K562 (cell line): ENCODE measurements around the gene POLRMT. TPM values are rescaled to one million over a fixed set of nuclear protein-coding genes. Genes with fewer than 3 reads are reported as not detected.
A peak's percentile ranks its signal among the peaks of the same experiment; 100 is the strongest.

Experiments
- EGR1 ChIP-seq: fragments of 450-650 bp; conservative IDR thresholded peaks from 2 replicates; pipeline ENCODE4 v1.6.1; 2017; ENCODE audit warnings: mild to moderate bottlenecking
- FOXP1 ChIP-seq: sonication (generic); formaldehyde crosslinking; IDR thresholded peaks from 2 replicates; pipeline ENCODE4 v1.8.0; 2022; ENCODE audit warnings: mild to moderate bottlenecking, missing genetic modification reagents
- IRF2 ChIP-seq: sonication (generic); formaldehyde crosslinking; IDR thresholded peaks from 2 replicates; pipeline ENCODE4 v1.8.1; 2022; ENCODE audit warnings: mild to moderate bottlenecking, missing genetic modification reagents
- RFX1 ChIP-seq: fragments of 450-650 bp; IDR thresholded peaks from 2 replicates; pipeline ENCODE4 v1.6.1; 2016; ENCODE audit warnings: mild to moderate bottlenecking, moderate library complexity
- ZNF217 ChIP-seq: sonication (generic); formaldehyde crosslinking; IDR thresholded peaks from 2 replicates; pipeline ENCODE4 v1.8.0; 2022; ENCODE audit warnings: mild to moderate bottlenecking, missing genetic modification reagents
- polyA plus RNA-seq, 8 experiments: library from polyadenylated mRNA; depleted of rRNA in 4 of 8; stranded (reverse) in 5 of 8; unstranded in 3 of 8; fragments of >200 nt; fragmentation: Nextera tagmentation in 2 of 8; fragmentation: Illumina TruSeq in 1 of 8; extraction: Ambion mirVana in 2 of 8; extraction: Trizol in 1 of 8; gene quantifications; 2 replicates each; pipeline versions ENCODE4 v1.2.1 to v1.2.3, GENCODE V29; 2011 to 2014; ENCODE audit warnings: inconsistent platforms in 1 of 8, missing spikeins in 1 of 8
- total RNA-seq, 7 experiments: library from RNA; depleted of rRNA in 6 of 7; stranded (reverse); fragments of >200 nt in 6 of 7; fragmentation: Illumina TruSeq in 2 of 7; extraction: Trizol in 2 of 7; gene quantifications; 2 replicates each; pipeline versions ENCODE4 v1.2.1 to v1.2.3, GENCODE V29; 2011 to 2021; ENCODE audit warnings: low replicate concordance in 1 of 7
- TF ChIP-seq, protein P1 (sequence below), 3 experiments: fragments of 200-800 bp in 1 of 3; fragments of 250-450 bp in 1 of 3; fragments of 450-650 bp in 1 of 3; sonication (Bioruptor Pico) in 1 of 3; sonication (Bioruptor generic) in 1 of 3; formaldehyde crosslinking in 1 of 3; IDR thresholded peaks; 2 replicates each; pipeline versions ENCODE4 v1.6.1 to v1.8.0; 2016 to 2022; ENCODE audit warnings: mild to moderate bottlenecking in 2 of 3, missing genetic modification characterization in 2 of 3, missing compliant biosample characterization in 1 of 3, moderate library complexity in 1 of 3
- TF ChIP-seq, protein P2 (sequence below), 2 experiments: fragments of 450-650 bp; formaldehyde crosslinking in 1 of 2; IDR thresholded peaks; 2 replicates each; pipeline versions ENCODE4 v1.4.0 to v1.6.1; 2014 to 2020; ENCODE audit warnings: mild to moderate bottlenecking in 2 of 2, borderline replicate concordance in 1 of 2, low read depth in 1 of 2
- TF ChIP-seq, protein P3 (sequence below): fragments of 250-450 bp; sonication (Bioruptor Pico); IDR thresholded peaks from 2 replicates; pipeline ENCODE4 v1.5.0; 2020; ENCODE audit warnings: mild to moderate bottlenecking
- TF ChIP-seq, protein P4 (sequence below): fragments of 450-650 bp; formaldehyde crosslinking; IDR thresholded peaks from 2 replicates; pipeline ENCODE4 v1.4.0; 2020; ENCODE audit warnings: mild to moderate bottlenecking, moderate library complexity

Gene POLRMT
- total and polyA plus RNA-seq, 9 of the 15 experiments (the other 6 are each of a cell fraction or from before 2014, with no cell fraction given): 30.3 to 144 (median 68.0) TPM

DNA sequence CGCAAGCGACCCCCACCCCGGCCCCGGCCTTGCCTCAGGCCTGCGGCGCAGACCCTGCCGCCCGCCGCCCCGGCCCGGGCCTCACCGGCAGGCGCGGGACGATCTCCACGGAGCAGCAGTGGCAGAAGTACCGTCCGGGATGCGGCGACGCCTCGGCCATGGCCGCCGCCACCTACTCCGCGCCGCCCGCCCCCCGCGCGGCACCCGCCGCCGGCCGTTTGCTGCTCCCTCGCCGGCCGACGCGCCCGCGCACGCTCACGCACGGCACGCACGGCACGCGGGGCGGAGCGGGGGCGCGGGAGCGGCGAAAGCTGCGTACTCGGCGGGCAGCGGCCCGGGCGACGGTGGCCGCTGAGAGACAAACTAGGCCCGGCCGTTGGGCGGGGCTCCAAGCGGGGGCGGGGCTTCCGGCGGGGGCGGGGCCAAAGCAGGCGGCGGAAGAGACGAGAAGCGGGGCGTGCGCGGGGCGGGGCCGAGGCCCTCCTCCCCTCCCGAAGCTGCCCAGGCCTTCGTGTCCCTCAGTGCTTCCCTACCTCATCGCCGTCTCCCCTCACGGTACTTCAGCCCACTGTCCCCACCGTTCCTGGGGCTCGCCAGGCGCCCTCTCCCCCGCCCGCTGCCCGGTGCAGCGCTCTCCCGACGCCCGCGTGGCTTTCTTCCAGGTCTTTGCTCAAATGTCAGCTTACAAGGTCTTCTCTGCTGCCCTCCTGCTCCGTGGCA is 29.8 kb upstream of the POLRMT start, which contains the start of gene RNF126 (continued):
- TF ChIP-seq, protein P1, sequence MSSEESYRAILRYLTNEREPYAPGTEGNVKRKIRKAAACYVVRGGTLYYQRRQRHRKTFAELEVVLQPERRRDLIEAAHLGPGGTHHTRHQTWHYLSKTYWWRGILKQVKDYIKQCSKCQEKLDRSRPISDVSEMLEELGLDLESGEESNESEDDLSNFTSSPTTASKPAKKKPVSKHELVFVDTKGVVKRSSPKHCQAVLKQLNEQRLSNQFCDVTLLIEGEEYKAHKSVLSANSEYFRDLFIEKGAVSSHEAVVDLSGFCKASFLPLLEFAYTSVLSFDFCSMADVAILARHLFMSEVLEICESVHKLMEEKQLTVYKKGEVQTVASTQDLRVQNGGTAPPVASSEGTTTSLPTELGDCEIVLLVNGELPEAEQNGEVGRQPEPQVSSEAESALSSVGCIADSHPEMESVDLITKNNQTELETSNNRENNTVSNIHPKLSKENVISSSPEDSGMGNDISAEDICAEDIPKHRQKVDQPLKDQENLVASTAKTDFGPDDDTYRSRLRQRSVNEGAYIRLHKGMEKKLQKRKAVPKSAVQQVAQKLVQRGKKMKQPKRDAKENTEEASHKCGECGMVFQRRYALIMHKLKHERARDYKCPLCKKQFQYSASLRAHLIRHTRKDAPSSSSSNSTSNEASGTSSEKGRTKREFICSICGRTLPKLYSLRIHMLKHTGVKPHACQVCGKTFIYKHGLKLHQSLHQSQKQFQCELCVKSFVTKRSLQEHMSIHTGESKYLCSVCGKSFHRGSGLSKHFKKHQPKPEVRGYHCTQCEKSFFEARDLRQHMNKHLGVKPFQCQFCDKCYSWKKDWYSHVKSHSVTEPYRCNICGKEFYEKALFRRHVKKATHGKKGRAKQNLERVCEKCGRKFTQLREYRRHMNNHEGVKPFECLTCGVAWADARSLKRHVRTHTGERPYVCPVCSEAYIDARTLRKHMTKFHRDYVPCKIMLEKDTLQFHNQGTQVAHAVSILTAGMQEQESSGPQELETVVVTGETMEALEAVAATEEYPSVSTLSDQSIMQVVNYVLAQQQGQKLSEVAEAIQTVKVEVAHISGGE (CRISPR knock-in tag; IDR thresholded peaks at IDR 0.05): 0 out of 6 replicates have a peak, but pooled peaks of 1 of the 3 experiments have one; percentile 37
- TF ChIP-seq FOXP1 (CRISPR knock-in tag) (0 out of 2 replicates have a peak, but pooled peaks have one; percentile 13), RFX1 (no peak), IRF2 (no peak), EGR1 (peak; percentile 21; the same call in 1 of the 2 replicates), ZNF217 (CRISPR knock-in tag) (no peak)
- TF ChIP-seq, protein P2, sequence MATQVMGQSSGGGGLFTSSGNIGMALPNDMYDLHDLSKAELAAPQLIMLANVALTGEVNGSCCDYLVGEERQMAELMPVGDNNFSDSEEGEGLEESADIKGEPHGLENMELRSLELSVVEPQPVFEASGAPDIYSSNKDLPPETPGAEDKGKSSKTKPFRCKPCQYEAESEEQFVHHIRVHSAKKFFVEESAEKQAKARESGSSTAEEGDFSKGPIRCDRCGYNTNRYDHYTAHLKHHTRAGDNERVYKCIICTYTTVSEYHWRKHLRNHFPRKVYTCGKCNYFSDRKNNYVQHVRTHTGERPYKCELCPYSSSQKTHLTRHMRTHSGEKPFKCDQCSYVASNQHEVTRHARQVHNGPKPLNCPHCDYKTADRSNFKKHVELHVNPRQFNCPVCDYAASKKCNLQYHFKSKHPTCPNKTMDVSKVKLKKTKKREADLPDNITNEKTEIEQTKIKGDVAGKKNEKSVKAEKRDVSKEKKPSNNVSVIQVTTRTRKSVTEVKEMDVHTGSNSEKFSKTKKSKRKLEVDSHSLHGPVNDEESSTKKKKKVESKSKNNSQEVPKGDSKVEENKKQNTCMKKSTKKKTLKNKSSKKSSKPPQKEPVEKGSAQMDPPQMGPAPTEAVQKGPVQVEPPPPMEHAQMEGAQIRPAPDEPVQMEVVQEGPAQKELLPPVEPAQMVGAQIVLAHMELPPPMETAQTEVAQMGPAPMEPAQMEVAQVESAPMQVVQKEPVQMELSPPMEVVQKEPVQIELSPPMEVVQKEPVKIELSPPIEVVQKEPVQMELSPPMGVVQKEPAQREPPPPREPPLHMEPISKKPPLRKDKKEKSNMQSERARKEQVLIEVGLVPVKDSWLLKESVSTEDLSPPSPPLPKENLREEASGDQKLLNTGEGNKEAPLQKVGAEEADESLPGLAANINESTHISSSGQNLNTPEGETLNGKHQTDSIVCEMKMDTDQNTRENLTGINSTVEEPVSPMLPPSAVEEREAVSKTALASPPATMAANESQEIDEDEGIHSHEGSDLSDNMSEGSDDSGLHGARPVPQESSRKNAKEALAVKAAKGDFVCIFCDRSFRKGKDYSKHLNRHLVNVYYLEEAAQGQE (IDR thresholded peaks at IDR 0.05; ENCODE audit: borderline replicate concordance): no peak
- TF ChIP-seq, protein P2 (CRISPR knock-in tag; IDR thresholded peaks at IDR 0.05; ENCODE audit: low read depth): no peak
- TF ChIP-seq, protein P3, sequence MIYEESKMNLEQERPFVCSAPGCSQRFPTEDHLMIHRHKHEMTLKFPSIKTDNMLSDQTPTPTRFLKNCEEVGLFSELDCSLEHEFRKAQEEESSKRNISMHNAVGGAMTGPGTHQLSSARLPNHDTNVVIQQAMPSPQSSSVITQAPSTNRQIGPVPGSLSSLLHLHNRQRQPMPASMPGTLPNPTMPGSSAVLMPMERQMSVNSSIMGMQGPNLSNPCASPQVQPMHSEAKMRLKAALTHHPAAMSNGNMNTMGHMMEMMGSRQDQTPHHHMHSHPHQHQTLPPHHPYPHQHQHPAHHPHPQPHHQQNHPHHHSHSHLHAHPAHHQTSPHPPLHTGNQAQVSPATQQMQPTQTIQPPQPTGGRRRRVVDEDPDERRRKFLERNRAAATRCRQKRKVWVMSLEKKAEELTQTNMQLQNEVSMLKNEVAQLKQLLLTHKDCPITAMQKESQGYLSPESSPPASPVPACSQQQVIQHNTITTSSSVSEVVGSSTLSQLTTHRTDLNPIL: no peak
- TF ChIP-seq, protein P4, sequence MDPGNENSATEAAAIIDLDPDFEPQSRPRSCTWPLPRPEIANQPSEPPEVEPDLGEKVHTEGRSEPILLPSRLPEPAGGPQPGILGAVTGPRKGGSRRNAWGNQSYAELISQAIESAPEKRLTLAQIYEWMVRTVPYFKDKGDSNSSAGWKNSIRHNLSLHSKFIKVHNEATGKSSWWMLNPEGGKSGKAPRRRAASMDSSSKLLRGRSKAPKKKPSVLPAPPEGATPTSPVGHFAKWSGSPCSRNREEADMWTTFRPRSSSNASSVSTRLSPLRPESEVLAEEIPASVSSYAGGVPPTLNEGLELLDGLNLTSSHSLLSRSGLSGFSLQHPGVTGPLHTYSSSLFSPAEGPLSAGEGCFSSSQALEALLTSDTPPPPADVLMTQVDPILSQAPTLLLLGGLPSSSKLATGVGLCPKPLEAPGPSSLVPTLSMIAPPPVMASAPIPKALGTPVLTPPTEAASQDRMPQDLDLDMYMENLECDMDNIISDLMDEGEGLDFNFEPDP (CRISPR knock-in tag): no peak
